Right cardiac atrium (tissue), 5 donors: ENCODE measurements around the gene SIGLEC14. TPM values are rescaled to one million over a fixed set of nuclear protein-coding genes. Genes with fewer than 3 reads are reported as not detected.
"Not testable (repeated sequence)": the region's sequence is repeated elsewhere in the genome, so short reads cannot be mapped to it uniquely, and the experiment has no call there.

ENCODE experiments used
- ATAC-seq, 2 donors: fragments of 200-7000 bp; cut with Tn5 transposase; one replicate each; pipeline versions ENCODE4 v1.8.0 to v1.9.1; 2020; ENCODE audit warnings: moderate library complexity in 2 of 2, mild to moderate bottlenecking in 1 of 2
- DNase-seq, 3 donors: peaks; one replicate each; pipeline ENCODE4 v3.0.0-alpha.2; 2020
- H3K27ac ChIP-seq: one replicate; pipeline ENCODE4 v1.5.1; 2013; ENCODE audit warnings: mild to moderate bottlenecking, low read length, control low read depth, moderate library complexity
- H3K27me3 ChIP-seq: one replicate; pipeline ENCODE4 v1.6.1; 2013; ENCODE audit not compliant: control insufficient read depth, insufficient read depth
- H3K4me1 ChIP-seq: one replicate; pipeline ENCODE4 v1.6.1; 2013; ENCODE audit warnings: low read length; ENCODE audit not compliant: control insufficient read depth, insufficient read depth
- H3K4me3 ChIP-seq: one replicate; pipeline ENCODE4 v1.5.1; 2013; ENCODE audit warnings: low read length, control low read depth
- H3K9me3 ChIP-seq: one replicate; pipeline ENCODE4 v1.6.1; 2013; ENCODE audit warnings: low read length; ENCODE audit not compliant: control insufficient read depth
- WGBS: extraction: QIAGEN DNeasy Blood & Tissue Kit; methylation state at CpG from one replicate; pipeline ENCODE4 v1.1.7; 2013; 5-methylcytosine and 5-hydroxymethylcytosine counted together
- intact Hi-C, 4 donors: fragments of 100-400 bp; cut with DNase I; formaldehyde crosslinking; loops; one replicate each; pipeline versions ENCODE4 v1.11.0 to v1.14.0; 2022 to 2023
- polyA plus RNA-seq: library from polyadenylated mRNA; stranded (reverse); fragments of 200-250 nt; gene quantifications from one replicate; pipeline ENCODE4 v1.2.3, GENCODE V29; 2013
- total RNA-seq, 4 donors: library from RNA; stranded (reverse); fragmentation: NEBNext Ultra II Directional; extraction: Animal tissue kit (Norgen Biotek cat#: 25700); gene quantifications; one replicate each; pipeline ENCODE4 v1.2.1, GENCODE V29; 2021
- donor health status: healthy with polysubstance abuse.
- donor health status: DM: no; HTN: yes; CAD: no.
- donor health status: DM: no; HTN: no; CAD: no.
- donor health status: DM: no; HTN: yes; CAD: no; lungs with severe emphysema.
- donor health status: DM: yes; HTN: yes; CAD: no.

SIGLEC14 gene
- total and polyA plus RNA-seq, 5 donors, result 0.75 to 5.5 (median 3.7) TPM

- 2% methylated on average over 21 of the region's 21 CpGs for WGBS
- no peaks in the 10 kb centered on the region for H3K9me3 ChIP-seq
- DNase-seq (peak; percentile 68 to 87 (median 80)), ATAC-seq (peak; percentile 0 to 3)
- H3K27me3 ChIP-seq, result no peaks in the 10 kb centered on the region
- peaks cover 2% of the 10 kb centered on the region for H3K4me1 ChIP-seq
- intact Hi-C loops, result loop anchor here in 2 of 4 donors (10.0 kb wide), 2 partner anchors 95 to 115 kb away; no protein-coding TSS in a partner anchor
- peak overlapping the region; percentile 98 for H3K4me3 ChIP-seq
- peak overlapping the region; percentile 90 for H3K27ac ChIP-seq
These were observed 43.3 kb upstream of the SIGLEC14 start for GRCh38 chr19:51689751-51690453.

DNA sequence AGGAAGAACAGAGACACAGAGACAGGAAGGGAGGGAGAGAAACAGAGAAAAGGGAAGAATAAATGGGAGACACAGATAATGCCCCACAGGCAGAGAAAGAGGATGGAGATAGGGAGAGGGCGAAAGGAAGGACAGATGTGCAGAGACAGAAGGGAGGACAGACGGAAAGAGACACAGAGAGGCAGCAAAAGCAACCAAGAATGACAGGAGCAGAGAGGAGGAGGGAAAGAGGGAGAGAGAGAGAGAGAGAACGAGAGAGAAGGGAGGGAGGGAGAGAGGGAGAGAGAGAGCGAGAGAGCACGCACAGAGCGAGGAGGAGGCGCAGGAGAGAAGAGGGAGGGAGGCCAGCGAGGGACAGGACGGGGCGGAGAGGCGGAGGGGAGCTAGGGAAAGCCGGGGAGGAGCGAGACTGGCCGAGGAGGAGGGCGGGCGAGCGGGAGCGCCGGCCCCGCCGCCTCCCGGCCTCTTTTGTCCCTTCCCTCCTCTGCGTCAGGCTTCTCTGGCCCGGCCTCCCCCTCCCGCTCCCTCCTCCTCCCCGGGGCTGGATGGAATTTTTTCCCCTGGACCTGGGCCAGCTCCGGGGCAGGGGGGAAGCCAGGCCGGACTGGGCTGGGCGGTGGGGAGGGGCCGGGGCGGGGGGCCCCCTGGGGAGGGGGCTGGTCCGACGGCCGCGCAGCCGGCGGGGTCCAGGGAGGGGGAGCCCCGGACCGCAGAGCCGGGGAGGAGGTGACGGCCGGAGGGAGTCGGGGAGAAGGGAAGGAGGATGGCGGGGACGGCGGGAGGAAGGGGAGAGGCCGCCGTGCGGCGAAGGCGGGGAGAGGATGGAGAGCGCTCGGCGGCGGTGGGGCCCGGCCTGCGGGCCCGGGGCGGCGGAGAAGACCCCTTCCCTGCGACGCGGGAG lies 42.3 kb upstream of the SIGLEC14 start:
- intact Hi-C loops, result loop anchor here in 2 of 4 donors (10.0 kb wide), 2 partner anchors 96 to 116 kb away; no protein-coding TSS in a partner anchor
- Histone ChIP-seq H3K4me1 (peaks cover 2% of the 10 kb centered on the region), H3K4me3 (peak overlapping the region; percentile 98), H3K9me3 (no peaks in the 10 kb centered on the region), H3K27me3 (no peaks in the 10 kb centered on the region), H3K27ac (peak overlapping the region; percentile 90)
- peak; percentile 89 to 93 for ATAC-seq
- peak; percentile 95 to 97 (median 96) for DNase-seq
- WGBS, result under 1% methylated on average over 63 of the region's 63 CpGs

DNA sequence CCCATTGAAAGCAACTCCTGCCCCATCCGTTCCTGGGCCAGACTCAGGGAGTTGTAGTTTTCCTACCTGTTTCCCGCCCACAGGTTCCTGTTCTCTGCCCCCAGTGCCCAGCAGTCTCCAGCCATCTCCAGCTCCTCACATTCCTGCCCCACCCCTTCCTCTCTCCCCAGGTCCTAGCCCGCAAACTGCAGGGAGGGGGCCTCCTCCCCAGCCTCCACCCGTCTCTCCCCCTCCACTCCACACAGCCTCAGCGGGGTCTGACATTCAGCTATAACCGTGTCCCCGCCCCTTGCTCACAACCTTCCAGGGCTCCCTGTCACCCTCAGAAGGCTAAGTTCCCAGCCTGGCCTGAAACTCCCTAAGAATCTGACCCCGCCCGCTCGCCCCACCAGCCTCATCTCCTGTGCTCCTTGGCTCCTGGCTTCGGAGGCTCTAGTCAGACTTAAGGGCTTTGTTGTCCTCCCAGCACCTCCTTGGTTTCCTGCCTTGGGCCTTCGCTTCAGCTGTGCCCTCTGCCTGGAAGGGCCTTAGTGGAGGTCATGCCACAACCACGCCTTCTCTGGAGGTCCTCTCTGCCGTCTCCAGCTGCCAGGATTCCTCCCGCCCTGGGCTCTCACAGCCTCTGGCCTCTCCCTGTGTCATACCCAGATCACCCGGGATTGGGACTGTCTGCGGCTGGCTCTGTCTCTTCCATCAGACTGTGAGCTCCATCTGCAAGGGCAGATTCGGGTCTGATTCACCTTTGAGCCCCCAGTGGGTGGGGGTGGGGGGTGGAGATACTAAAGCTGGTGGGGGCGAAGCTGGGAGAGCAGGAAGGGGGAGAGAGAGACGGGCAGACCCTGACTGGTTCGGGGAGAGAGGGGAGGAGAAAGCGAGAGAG lies 41.4 kb upstream of the SIGLEC14 start:
- peak overlapping the region; percentile 98 for H3K4me3 ChIP-seq
- peaks cover 2% of the 10 kb centered on the region for H3K4me1 ChIP-seq
- intact Hi-C loops, result loop anchor here in 2 of 4 donors (10.0 kb wide), 2 partner anchors 97 to 117 kb away; no protein-coding TSS in a partner anchor
- H3K9me3 ChIP-seq, result no peaks in the 10 kb centered on the region
- peak overlapping the region; percentile 49 for H3K27ac ChIP-seq
- H3K27me3 ChIP-seq, result no peaks in the 10 kb centered on the region
- WGBS, result 8% methylated on average over 22 of the region's 22 CpGs
- DNase-seq (peak; percentile 80 to 89 (median 89)), ATAC-seq (peak; percentile 59 to 61)

DNA sequence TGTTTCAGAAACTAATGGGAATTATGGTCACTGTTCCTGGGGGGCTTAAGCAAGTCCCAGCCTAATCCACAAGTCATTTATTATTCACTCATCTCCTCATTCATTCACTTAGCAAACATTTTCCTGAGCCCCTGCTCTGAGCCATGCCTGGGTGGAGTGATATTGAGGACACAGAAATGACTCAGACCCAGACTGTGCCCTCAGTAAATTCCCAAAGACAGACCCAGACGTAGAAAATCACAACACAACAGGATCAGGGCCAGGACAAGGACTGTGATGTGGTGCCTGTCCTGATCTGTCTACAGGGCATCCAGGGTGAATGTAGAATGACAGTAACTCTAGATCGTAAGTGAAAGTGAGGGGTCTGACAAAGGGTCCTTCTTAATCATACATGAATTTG lies 39.5 kb upstream of the SIGLEC14 start:
- Histone ChIP-seq H3K9me3 (no peaks in the 10 kb centered on the region), H3K27me3 (no peaks in the 10 kb centered on the region), H3K4me1 (no peaks in the 10 kb centered on the region), H3K27ac (no peak overlapping the region), H3K4me3 (no peak overlapping the region)
- DNase-seq (no peak), ATAC-seq (no peak)
- 79% methylated on average over 2 of the region's 2 CpGs for WGBS
- intact Hi-C loops, result loop anchor here in 2 of 4 donors (10.0 kb wide), 2 partner anchors 99 to 119 kb away; no protein-coding TSS in a partner anchor

DNA sequence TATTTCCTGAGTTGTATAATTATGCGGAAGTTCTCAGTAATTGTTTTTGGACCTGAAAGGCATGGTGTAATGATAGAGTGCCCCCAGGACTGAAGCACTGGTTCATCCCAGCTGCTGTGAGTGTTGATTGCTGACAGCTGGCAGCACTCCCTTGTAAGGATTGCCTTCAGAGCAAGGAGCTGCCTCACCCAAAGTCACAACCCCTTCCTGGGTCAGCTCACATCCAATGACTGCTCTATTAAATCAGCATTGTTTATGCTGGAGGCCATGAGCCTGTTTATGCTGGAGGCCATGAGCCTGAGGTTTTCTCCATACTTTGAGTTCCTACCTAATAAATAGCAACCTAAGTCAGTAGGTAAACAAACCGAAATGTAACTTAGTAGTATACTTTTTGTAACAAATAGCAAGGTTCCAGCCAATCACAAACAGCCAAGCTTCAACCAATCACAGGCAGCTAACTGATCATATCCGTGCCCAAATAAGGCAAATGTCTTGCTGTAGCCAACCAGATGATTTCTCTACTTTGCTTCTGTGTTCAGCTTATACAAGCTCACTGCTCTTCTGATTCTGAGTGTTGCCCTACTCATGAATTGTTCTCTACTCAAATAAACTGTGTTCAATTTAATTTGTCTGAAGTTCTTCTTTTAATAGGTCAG lies 34.8 kb upstream of the SIGLEC14 start:
- Histone ChIP-seq H3K27me3 (no peaks in the 10 kb centered on the region), H3K4me3 (no peak overlapping the region), H3K9me3 (no peaks in the 10 kb centered on the region), H3K27ac (no peak overlapping the region), H3K4me1 (no peaks in the 10 kb centered on the region)
- DNase-seq (peak in 2 of 3 donors; percentile 52 to 58), ATAC-seq (peak; percentile 41 to 70)
- intact Hi-C loops, result loop anchor here in 2 of 4 donors (10.0 kb wide), 2 partner anchors 103 to 123 kb away; no protein-coding TSS in a partner anchor
- 59% methylated on average over 3 of the region's 3 CpGs for WGBS

GRCh38 chr19:51680474-51680873 lies 33.8 kb upstream of the SIGLEC14 start:
- Histone ChIP-seq H3K4me3 (no peak overlapping the region), H3K27me3 (no peaks in the 10 kb centered on the region), H3K4me1 (no peaks in the 10 kb centered on the region), H3K27ac (no peak overlapping the region), H3K9me3 (no peaks in the 10 kb centered on the region)
- no peak for DNase-seq
- 82% methylated on average over 1 of the region's 1 CpG for WGBS
- no peak for ATAC-seq
- intact Hi-C loops, result loop anchor here in 2 of 4 donors (10.0 kb wide), 2 partner anchors 104 to 124 kb away; no protein-coding TSS in a partner anchor

DNA sequence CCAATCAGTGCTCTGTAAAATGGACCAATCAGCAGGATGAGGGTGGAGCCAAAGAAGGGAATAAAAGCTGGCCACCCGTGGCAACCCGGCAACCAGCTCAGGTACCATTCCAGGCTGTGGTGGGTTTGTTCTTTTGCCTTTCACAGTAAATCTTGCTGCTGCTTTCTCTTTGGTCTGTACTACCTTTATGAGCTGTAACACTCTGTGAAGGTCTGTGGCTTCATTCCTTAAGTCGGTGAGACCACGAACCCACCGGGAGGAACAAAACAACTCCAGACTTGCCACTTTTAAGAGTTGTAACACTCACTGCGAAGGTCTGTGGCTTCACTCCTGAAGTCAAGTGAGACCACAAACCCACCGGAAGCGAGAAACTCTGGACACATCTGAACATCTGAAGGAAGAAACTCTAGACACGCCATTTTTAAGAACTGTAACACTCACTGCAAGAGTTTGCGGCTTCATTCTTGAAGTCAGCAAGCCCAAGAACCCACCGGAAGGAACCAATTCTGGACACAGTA lies 30.0 kb upstream of the SIGLEC14 start:
- DNase-seq, result no peak
- no peak for ATAC-seq
- Histone ChIP-seq H3K27me3 (no peaks in the 10 kb centered on the region), H3K4me3 (no peak overlapping the region), H3K9me3 (no peaks in the 10 kb centered on the region), H3K27ac (no peak overlapping the region), H3K4me1 (no peaks in the 10 kb centered on the region)
- 78% methylated on average over 11 of the region's 11 CpGs for WGBS
- intact Hi-C loops, result no loop called here

GRCh38 chr19:51675911-51676565 lies 29.4 kb upstream of the SIGLEC14 start:
- intact Hi-C loops, DNase-seq, H3K27me3 ChIP-seq, H3K9me3 ChIP-seq, H3K27ac ChIP-seq, H3K4me1 ChIP-seq, H3K4me3 ChIP-seq: not testable (repeated sequence)
- peak in 1 of 2 donors; percentile 53 for ATAC-seq
- 67% methylated on average over 7 of the region's 7 CpGs for WGBS

DNA sequence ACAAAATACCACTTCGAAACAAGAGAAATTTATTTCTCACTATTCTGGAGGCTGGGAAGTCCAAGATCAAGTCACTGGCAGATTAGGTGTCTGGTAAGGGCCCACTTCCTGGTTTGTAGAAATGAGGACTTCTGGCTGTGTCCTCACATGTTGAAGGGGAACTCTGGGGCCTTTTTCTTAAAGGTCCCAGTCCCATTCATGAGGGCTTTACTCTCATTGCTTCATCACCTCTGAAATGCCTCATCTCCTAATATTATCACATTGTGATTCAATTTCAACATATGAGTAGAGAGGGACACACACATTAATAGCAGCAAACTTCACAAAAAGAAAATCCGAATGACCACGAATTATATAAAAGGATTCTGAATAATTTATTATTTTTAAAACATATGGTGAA lies 21.6 kb upstream of the SIGLEC14 start:
- no peak for DNase-seq
- no peaks in the 10 kb centered on the region for H3K27me3 ChIP-seq
- no peak for ATAC-seq
- 90% methylated on average over 3 of the region's 3 CpGs for WGBS
- intact Hi-C loops, result no loop called here
- H3K4me3 ChIP-seq, result no peak overlapping the region
- no peaks in the 10 kb centered on the region for H3K4me1 ChIP-seq
- no peak overlapping the region for H3K27ac ChIP-seq
- no peaks in the 10 kb centered on the region for H3K9me3 ChIP-seq
